Cerebellar nuclear complex (tissue), 1 donor: Measurements from ENCODE around the gene CEP63.
"Not testable (repeated sequence)": the region's sequence is repeated elsewhere in the genome, so short reads cannot be mapped to it uniquely, and the experiment has no call there.

Source experiments
- DNase-seq, 2 experiments: peaks; one replicate each; lab custom pipeline; 2025; lab: John Stamatoyannopoulos, UW

CEP63 gene

DNA sequence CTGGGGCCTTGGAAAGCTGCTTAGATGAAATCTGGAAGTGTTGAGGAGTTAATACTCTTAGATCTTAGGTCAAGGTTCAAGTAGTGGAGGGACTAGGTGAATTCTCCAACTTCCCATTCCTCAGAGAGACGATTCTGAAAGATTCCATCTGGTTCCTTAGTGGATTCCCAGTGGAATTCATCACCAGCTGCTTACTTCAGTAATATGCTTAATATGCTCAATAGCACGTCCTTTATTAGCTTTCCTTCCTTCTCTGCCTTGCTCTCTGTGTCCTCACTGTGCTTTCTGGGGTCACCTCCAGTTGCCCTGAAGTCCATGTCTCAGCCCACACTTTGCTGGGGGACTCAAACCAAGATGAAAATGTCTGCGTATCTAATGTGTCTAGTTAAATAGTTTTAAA, 31.0 kb downstream of the CEP63 start:
- no peak for DNase-seq

DNA sequence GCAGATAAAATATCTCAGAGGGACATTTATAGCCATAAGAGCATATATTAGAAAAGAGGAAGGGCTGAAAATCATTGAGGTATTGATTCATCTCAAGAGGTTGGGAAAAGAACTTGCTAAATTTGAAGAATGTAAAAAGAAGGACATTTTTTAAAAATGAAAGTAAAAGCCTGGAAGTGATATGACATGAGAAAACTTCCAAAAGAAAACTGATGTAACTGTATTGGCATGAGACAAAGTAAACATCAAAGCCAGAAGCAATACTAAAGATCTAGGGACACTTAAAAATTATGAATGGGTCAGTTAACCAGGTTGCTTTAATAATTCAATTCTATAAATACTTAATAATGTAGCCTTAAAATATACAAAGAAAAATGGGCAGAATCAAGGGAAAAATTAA, 31.9 kb downstream of the CEP63 start:
- DNase-seq: no peak

DNA sequence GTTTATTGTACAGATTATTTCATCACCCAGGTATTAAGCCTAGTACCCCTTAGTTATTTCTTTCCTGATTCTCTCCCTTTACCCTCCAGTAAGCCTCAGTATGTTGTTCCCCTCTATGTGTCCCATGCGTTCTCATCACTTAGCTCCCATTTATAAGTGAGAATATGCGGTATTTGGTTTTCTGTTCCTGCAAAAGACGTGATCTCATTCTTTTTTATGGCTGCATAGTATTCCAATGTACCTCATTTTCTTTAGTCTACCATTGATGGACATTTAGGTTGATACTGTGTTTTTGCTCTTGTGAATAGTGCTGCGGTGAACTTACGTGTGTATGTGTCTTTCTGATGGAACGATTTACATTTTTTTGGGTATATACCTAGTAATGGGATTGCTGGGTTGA, 36.7 kb downstream of the CEP63 start:
- DNase-seq: no peak

DNA sequence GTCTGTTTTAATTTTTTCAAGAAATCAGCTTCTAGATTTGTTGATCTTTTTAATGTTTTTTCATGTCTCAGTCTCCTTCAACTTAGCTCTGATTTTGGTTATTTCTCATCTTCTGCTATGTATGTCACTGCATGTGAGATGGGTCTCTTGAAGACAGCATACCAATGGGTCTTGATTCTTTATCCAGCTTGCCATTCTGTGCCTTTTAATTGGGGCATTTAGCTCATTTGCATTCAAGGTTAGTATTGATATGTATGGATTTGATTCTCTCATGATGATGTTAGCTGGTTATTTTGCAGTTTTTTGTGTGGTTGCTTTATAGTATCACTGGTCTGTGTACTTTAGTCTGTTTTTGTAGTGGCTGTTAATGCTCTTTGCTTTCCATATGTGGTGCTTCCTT, 39.4 kb downstream of the CEP63 start:
- no peak for DNase-seq

GRCh38 chr3:134526319-134526718, 40.5 kb downstream of the CEP63 start:
- no peak for DNase-seq

DNA sequence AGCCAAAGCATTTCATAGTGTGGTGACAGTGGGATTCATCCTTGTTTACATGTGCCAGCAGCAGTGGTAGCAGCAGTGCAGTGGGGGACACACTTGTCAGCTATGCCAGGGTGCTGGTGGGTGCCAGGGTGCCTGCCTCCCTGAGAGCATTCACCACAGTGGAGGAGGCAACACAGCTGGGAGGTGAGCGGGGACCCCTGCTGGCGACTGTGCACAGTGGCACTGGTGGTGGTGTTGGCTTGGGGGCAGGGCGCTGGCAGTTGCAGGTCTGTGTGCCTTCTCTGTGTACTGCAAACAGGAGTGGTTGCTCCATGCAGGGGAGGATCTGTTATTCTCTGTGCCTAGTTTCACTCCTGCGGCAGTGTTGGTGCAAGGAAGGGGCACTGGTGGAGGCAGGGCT, 41.2 kb downstream of the CEP63 start:
- DNase-seq: no peak

DNA sequence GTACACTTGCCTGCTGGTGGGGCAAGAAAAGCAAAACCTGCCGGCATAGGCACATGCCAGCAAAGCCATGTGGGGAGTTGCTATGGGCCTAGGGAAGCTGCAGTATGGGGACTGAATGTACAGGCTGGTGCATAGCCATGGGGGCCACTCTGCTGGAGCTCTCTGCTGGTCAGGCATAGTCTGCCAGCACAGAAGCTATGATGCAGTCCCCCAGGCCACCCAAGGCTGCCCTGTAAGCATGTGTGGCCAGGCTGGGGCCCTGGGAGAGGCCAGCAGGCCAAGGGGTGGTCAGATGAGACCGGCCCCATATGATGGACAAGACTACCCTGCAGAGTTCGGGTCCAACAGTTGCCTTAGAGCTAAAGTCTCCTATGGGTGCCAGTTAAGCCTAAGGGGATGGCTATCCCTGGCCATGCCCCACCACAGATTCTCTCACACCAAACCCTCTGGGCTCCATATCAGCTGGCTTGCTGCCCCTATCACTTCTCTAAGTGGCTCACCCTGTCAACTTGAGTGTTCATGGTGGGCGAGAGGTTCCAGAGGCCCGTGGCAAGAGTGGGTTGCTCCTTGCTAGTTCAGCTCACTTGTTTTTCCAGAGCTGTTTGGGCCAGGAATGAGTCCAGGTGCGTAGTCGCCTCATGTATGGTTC, 41.8 kb downstream of the CEP63 start:
- no peak for DNase-seq

DNA sequence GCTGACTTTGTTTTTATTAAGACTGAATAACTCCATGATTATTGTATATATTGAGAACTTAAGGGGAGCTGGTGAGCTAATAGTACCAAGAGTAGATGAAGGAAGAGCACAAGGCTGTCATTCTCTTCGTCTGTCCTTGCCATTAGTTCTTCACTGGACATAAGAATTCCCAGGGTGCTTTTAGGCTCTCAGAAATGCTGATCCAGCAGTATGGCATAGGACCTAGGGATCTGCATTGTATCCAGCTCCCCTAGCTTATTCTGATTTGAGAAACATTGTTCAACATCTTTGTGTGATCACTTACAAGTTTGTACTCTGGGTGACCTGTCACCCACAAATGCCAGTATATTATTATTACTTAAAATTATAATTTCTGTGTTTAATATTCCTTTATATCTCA, 47.6 kb downstream of the CEP63 start:
- no peak for DNase-seq

GRCh38 chr3:134535186-134535970, 49.5 kb downstream of the CEP63 start:
- DNase-seq: no peak

GRCh38 chr3:134536781-134537180, 50.9 kb downstream of the CEP63 start:
- DNase-seq: no peak

DNA sequence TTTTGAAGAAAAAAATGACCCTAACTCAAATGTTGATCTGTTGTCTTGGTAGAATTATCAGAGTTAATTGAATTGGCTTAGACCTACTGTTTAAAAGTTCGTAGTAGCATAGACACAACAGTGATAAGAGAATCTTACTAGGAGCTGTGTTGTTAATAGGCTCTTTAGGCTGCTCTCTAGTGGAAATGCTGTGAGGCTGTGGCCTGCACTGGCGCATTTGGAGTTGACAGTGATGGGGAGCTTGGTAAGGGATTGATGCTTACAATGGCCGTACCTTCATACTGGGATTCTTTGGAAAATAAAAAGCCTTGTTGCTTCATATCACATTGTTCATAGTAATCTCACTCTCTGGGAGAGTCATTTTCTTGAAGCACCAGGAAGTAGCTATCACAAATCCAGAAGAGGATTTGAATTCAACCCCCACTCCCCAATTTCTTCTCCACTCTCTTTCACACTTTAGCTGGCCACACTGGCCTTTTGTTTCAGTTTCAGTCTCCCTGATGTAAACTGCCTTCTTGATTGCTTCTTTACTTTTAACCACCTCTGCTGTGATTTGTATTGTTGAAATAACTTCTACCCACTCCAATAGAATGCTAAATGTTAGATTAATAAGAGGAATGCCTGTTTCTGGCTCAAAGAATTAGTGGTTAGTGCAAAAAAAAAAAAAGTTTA, 56.6 kb downstream of the CEP63 start:
- DNase-seq: no peak

GRCh38 chr3:134543113-134543512, 57.3 kb downstream of the CEP63 start:
- no peak for DNase-seq

GRCh38 chr3:134544316-134544715, 58.5 kb downstream of the CEP63 start:
- no peak for DNase-seq

- DNase-seq: not testable (repeated sequence)
These were observed 58.9 kb downstream of the CEP63 start for GRCh38 chr3:134544783-134545182.

DNA sequence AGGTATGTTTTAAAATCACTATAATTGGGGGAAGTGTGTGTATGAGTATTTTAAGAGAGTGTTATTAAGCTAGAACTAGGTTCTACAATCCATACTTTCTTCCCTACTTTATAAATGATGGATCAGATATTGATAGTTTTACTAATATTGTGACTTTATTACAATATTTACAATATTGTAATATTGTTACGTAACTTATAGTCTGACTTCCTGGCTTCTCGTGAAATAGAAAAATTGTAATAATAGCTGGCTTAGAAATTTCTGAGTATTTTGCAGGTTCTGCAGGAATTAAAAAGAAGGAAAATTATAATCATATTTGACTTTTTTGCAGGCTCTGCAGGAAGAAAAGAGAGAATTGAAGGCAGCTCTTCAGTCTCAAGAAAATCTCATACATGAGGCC, 60.0 kb downstream of the CEP63 start:
- DNase-seq: no peak

GRCh38 chr3:134552784-134553183, 66.9 kb downstream of the CEP63 start:
- DNase-seq: no peak

DNA sequence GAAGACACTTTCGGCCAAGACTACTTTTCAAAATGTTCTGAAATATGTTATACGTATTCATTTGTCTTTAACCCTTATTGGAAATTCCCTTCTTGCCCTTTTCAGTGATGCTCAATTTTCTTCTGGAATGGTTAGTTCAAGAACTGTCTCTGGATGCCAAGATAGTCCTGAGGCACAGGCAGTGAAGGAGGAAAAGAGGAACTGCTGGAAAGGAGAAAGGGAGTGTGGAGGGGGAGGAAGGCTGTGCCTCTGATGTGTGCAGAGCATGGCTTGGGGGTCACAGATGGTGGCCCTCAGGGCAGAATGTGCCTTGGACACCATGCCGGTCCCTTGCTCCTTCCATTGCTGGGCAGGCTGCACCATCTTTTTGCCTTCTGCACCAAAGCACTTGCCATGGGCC, 73.7 kb downstream of the CEP63 start:
- no peak for DNase-seq

- DNase-seq: no peak
These were observed 76.2 kb downstream of the CEP63 start for GRCh38 chr3:134562055-134562454.

- DNase-seq: no peak
These were observed 77.7 kb downstream of the CEP63 start for GRCh38 chr3:134563601-134564000.

GRCh38 chr3:134564991-134565390, 79.1 kb downstream of the CEP63 start:
- DNase-seq: no peak

DNA sequence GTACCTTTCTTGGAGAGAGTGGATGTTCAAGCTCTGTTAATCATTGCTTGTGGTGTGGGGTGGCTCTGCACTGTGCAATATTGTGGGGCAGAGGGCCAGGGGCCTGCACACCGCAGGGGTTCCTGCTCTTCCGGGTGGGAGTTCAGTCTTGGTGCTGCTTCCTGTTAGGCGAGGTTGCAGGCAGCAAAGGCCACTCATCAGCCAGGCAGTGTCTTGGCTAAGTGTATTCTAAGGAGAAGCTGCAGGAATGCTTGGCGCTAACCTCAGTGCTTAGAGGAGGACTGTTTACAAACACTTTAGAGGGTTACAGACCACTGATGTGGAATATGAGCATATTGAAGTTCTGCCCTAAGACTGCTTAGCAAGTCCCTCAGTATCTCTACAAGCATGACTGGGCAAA, 81.7 kb downstream of the CEP63 start:
- no peak for DNase-seq

DNA sequence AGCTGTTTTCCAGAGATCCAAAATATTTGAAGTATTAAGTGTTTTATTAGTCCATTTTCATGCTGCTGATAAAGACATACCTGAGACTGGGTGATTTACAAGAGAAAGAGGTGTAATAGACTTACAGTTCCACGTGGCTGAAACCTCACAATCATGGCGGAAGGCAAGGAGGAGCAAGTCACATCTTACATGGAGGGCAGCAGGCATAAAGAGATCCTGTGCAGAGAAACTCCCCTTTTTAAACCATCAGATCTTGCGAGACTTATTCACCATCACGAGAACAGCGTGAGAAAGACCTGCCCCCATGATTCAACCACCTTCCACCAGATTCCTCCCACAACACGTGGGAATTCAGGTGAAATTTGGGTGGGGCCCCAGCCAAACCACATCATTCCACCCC, 82.9 kb downstream of the CEP63 start:
- no peak for DNase-seq

GRCh38 chr3:134569899-134570298, 84.0 kb downstream of the CEP63 start:
- DNase-seq: not testable (repeated sequence)
